Transverse colon (tissue), 4 donors: ENCODE measurements around the gene SYT1. TPM values are rescaled to one million over a fixed set of nuclear protein-coding genes. Genes with fewer than 3 reads are reported as not detected.

Experiments used
- DNase-seq: peaks from one replicate; pipeline ENCODE4 v3.0.0-alpha.2; 2019
- H3K27ac ChIP-seq, 4 donors: fragments of 200-600 bp; sonication (generic); 2 replicates each; pipeline ENCODE4 v1.5.1; 2016 to 2018; ENCODE audit warnings: inconsistent platforms in 4 of 4
- H3K27me3 ChIP-seq: fragments of 200-600 bp; sonication (generic); 2 replicates; pipeline ENCODE4 v1.5.1; 2017; ENCODE audit warnings: inconsistent platforms
- H3K36me3 ChIP-seq, 4 donors: fragments of 200-600 bp; sonication (generic); 2 replicates each; pipeline ENCODE4 v1.5.1; 2017 to 2019; ENCODE audit warnings: inconsistent platforms in 4 of 4
- H3K4me1 ChIP-seq, 4 donors: fragments of 200-600 bp; sonication (generic); 2 replicates each; pipeline ENCODE4 v1.5.1; 2017 to 2020; ENCODE audit warnings: inconsistent platforms in 4 of 4
- H3K4me3 ChIP-seq, 4 donors: fragments of 200-600 bp; sonication (generic); 1 replicate in 1 of 4; 2 replicates in 3 of 4; pipeline versions ENCODE4 v1.5.1 to v1.6.1; 2017 to 2019; ENCODE audit warnings: inconsistent platforms in 4 of 4
- H3K9me3 ChIP-seq, 2 donors: fragments of 200-600 bp; sonication (generic); 2 replicates each; pipeline ENCODE4 v1.5.1; 2017 to 2019; ENCODE audit warnings: inconsistent platforms in 2 of 2
- CTCF ChIP-seq, 5 experiments: fragments of 200-600 bp in 3 of 5; fragments of 450-650 bp in 2 of 5; sonication (generic) in 3 of 5; IDR thresholded peaks; 1 replicate in 2 of 5; 2 replicates in 3 of 5; pipeline ENCODE4 v1.5.1; 2016 to 2017; ENCODE audit warnings: antibody characterized with exemption in 5 of 5, inconsistent platforms in 3 of 5, mild to moderate bottlenecking in 2 of 5, moderate library complexity in 1 of 5
- EP300 ChIP-seq: sonication (generic); formaldehyde crosslinking; IDR thresholded peaks from one replicate; pipeline ENCODE4 v1.6.1; 2017; ENCODE audit warnings: antibody characterized with exemption, low read depth
- POLR2A ChIP-seq: fragments of 450-650 bp; IDR thresholded peaks from one replicate; pipeline ENCODE4 v1.6.1; 2016; ENCODE audit warnings: antibody characterized with exemption, mild to moderate bottlenecking, moderate library complexity
- POLR2AphosphoS5 ChIP-seq, 3 donors: sonication (generic); formaldehyde crosslinking; IDR thresholded peaks; one replicate each; pipeline ENCODE4 v1.6.1; 2016; ENCODE audit warnings: antibody characterized with exemption in 3 of 3
- WGBS, 2 donors: methylation state at CpG; one replicate each; pipeline ENCODE4 v1.1.5; 2018; ENCODE audit warnings: low coverage in 1 of 2; 5-methylcytosine and 5-hydroxymethylcytosine counted together
- in situ Hi-C, 4 donors: fragments of 200-750 bp; cut with MboI; loops; one replicate each; pipeline versions ENCODE4 v1.15.0 to v1.15.1; 2017; ENCODE audit warnings: low sequenced_read_pairs in 3 of 4, low pct_ligation_motif_present in 1 of 4, low pct_unique_long_range_greater_than_20kb in 1 of 4
- intact Hi-C: fragments of 100-400 bp; cut with DNase I; formaldehyde crosslinking; loops from one replicate; pipeline ENCODE4 v1.15.1; 2023; ENCODE audit warnings: low total_unique reads
- total RNA-seq, 4 donors: library from RNA; depleted of rRNA; stranded (reverse); fragments of >200 nt; gene quantifications; one replicate each; pipeline ENCODE4 v1.1.0, GENCODE V29; 2016

The SYT1 gene
- total RNA-seq, 4 donors from 2014 or later, result 0.60 to 4.9 (median 2.1) TPM

DNA sequence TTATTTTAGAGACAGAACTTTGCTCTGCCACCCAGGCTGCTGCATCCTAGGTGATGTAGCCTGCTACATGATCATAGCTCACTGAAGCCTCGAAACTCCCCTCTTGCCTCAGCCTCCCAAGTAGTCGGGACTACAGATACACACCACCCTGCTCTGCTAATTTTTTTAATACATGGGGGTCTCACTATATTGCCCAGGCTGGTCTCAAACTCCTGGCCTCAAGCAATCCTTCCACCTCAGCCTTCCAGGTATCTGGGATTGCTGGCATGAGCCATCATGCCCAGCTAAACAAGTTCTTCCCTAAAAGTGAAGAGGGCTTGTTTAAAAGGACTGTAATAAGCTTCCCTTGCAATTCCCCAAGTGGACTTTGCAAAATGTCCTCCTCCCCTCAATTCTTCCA, 515.8 kb downstream of the SYT1 start:
- Histone ChIP-seq H3K9me3 (no peaks in the 10 kb centered on the region), H3K27ac (no peak overlapping the region), H3K27me3 (no peaks in the 10 kb centered on the region), H3K4me1 (peaks cover 0 to 4% (median 0%) of the 10 kb centered on the region in 4 donors), H3K4me3 (no peak overlapping the region), H3K36me3 (no peaks in the 10 kb centered on the region)
- intact Hi-C loops, result no loop called here
- in situ Hi-C loops, result loop anchor here in 1 of 4 donors (25.0 kb wide), 1 partner anchor 807 kb away; no protein-coding TSS in a partner anchor
- TF ChIP-seq POLR2A, result no peak
- no peak for TF ChIP-seq EP300
- TF ChIP-seq POLR2AphosphoS5 (IDR thresholded peaks at IDR 0.05), result no peak
- no peak for TF ChIP-seq CTCF (IDR thresholded peaks at IDR 0.05)
- no peak for DNase-seq
- 89% methylated on average over 2 of the region's 2 CpGs; no CpG with 5 or more reads in 1 of the 2 donors for WGBS, 2 donors

DNA sequence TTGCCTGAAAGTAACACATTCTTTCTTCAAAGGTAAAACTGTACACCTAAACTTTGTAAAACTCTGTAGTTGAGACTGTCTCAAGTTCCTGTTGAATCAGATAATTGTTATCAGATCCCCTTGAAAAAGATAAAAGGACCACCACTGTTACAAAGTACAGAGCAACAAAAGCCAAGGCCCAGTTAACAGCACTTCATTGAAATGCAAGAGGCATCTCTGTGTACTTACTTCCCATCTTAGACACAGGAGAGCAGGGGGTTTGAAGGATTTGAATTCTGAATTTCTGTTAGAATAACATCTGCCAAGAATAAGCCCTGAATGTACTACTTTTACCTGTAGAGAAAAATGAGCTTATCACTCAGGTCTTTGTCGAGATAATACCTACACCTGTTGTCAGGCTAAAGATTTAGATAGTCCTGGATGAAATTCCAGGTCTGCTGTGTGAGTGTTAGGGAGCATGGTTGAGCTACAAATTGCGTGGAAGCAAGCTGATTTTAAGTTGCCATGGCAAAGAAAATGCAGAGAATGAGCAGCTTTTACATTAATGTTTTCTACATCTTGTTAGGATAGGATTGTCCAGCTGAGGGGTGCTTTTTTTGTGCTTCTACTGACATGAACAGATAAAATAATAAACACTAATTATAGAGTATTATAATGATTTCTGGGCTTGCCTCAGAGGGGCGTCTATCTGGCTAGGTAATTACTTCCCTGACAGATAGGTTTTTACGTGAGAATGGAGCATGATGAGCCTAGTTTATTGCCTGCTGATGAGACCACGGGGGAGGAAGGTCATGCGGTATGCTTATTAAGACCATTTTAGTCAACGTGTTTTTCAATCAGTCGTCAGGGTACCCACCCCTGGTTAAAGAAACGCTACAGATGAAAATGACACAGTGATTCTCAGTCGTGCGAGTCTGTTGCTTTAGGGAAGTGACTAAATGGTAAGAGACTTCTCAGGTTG, 517.0 kb downstream of the SYT1 start:
- no peak overlapping the region for H3K4me3 ChIP-seq
- H3K4me1 ChIP-seq, result peaks cover 0 to 4% (median 0%) of the 10 kb centered on the region in 4 donors
- TF ChIP-seq POLR2A, result no peak
- no peak for TF ChIP-seq POLR2AphosphoS5 (IDR thresholded peaks at IDR 0.05)
- no peak for TF ChIP-seq CTCF (IDR thresholded peaks at IDR 0.05)
- TF ChIP-seq EP300, result no peak
- in situ Hi-C loops, result loop anchor here in 1 of 4 donors (25.0 kb wide), 1 partner anchor 806 kb away; no protein-coding TSS in a partner anchor
- no peak for DNase-seq
- intact Hi-C loops, result no loop called here
- no peak overlapping the region for H3K27ac ChIP-seq
- no peaks in the 10 kb centered on the region for H3K9me3 ChIP-seq
- H3K36me3 ChIP-seq, result no peaks in the 10 kb centered on the region
- H3K27me3 ChIP-seq, result no peaks in the 10 kb centered on the region
- 53 to 72% methylated on average over 3 to 11 of the region's 11 CpGs for WGBS, 2 donors

DNA sequence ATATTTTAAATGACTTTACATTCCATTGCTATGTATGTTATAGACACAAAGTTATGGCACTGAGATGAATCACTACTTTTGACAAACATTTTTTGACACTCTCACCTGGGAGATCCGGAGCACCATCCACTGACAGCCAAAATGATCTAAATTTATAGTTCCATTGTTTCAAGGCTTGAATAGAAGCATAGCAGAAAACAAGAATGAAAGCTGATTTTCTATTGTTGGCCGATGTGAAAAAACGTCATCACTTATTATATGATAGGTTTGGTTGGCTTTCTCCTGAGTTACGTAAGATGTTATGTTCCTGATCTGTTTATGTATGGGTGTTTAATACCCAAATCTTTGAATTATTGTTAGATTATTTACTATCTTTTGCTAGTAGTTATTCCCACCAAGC, 520.0 kb downstream of the SYT1 start:
- no peaks in the 10 kb centered on the region for H3K9me3 ChIP-seq
- no peaks in the 10 kb centered on the region for H3K27me3 ChIP-seq
- H3K36me3 ChIP-seq, result no peaks in the 10 kb centered on the region
- TF ChIP-seq POLR2A (no peak), POLR2AphosphoS5 (IDR thresholded peaks at IDR 0.05) (no peak), CTCF (IDR thresholded peaks at IDR 0.05) (no peak), EP300 (no peak)
- DNase-seq, result no peak
- 78 to 94% methylated on average over 4 of the region's 4 CpGs for WGBS, 2 donors
- in situ Hi-C loops, result loop anchor here in 1 of 4 donors (25.0 kb wide), 1 partner anchor 803 kb away; no protein-coding TSS in a partner anchor
- no peak overlapping the region for H3K4me3 ChIP-seq
- H3K4me1 ChIP-seq, result no peaks in the 10 kb centered on the region
- H3K27ac ChIP-seq, result no peak overlapping the region
- intact Hi-C loops, result no loop called here

DNA sequence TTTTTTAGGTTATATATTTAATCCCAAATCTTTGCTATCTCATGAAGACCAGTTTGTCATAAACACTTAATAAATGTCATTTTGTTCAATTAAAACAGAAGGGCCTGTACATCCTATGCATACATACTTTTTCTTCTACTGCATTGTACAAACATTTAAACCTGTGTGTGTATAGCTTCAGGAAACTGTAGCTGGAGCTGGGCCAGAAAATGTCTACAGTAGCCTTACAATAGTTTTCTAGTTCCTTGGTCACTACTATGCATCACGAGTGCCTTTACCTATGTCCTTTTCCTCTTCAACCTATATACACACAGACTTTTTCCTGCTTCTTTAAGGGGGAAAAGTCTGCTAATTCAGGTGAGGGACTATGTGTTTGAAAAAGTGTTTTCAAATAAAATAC, 523.4 kb downstream of the SYT1 start:
- intact Hi-C loops, result no loop called here
- DNase-seq, result no peak
- Histone ChIP-seq H3K36me3 (no peaks in the 10 kb centered on the region), H3K4me1 (no peaks in the 10 kb centered on the region), H3K27me3 (no peaks in the 10 kb centered on the region), H3K4me3 (no peak overlapping the region), H3K9me3 (no peaks in the 10 kb centered on the region), H3K27ac (no peak overlapping the region)
- in situ Hi-C loops, result loop anchor here in 1 of 4 donors (25.0 kb wide), 1 partner anchor 799 kb away; no protein-coding TSS in a partner anchor
- TF ChIP-seq EP300 (no peak), CTCF (IDR thresholded peaks at IDR 0.05) (no peak), POLR2A (no peak)
- 56 to 57% methylated on average over 1 of the region's 1 CpG for WGBS, 2 donors
